HG03045 (cell line): ENCODE measurements around the gene TLE1.

ENCODE experiments used
- ATAC-seq: cut with Tn5 transposase; IDR thresholded peaks from one replicate; pipeline ENCODE4 v1.9.1; 2021; ENCODE audit warnings: mild to moderate bottlenecking, moderate library complexity; ENCODE audit not compliant: unreplicated experiment

Gene TLE1

DNA sequence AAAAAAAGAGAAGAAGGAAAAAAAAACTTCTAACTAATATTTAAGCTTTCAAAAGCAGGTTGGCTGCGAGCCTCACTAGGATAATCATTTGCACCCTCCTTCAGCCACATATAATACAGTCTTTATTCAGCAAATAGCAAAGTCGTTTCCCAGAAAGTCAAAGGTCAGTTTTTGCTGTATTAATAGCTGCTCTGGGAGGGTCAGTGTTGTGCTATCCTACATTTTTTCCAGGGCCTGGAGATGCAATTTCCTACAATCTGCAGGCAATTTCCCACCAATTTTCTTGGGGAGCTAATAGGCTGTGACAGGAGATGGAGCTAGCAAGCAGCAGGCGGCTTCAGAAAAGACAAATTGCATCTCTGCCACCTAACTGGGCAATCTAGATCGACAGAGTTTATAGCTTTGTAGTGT lies 136.8 kb downstream of the TLE1 start:
- ATAC-seq: no peak

GRCh38 chr9:81550207-81550583 lies 139.2 kb downstream of the TLE1 start:
- no peak for ATAC-seq

- no peak for ATAC-seq
Measured at GRCh38 chr9:81549500-81550206, 139.7 kb downstream of the TLE1 start.

GRCh38 chr9:81548911-81549310 lies 140.4 kb downstream of the TLE1 start:
- no peak for ATAC-seq

DNA sequence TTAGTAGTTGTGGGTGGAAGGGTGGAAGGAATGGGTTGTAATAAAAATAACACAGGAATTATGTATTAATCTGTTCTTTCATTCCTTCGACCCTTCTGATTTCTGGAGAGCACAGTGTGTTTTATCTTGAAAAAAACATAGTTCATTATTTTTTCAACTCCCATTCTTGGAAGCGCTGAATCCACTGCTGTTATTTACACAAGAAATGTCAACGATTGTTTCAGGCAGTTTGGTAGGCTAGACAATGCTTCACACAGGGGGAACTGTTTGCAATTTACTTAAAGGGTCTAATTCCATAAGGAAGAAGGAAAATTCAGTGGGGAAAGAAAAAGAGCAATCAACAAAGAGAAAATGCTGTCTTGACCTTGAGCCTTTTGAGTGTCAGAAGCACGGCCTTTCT lies 142.9 kb downstream of the TLE1 start:
- no peak for ATAC-seq

DNA sequence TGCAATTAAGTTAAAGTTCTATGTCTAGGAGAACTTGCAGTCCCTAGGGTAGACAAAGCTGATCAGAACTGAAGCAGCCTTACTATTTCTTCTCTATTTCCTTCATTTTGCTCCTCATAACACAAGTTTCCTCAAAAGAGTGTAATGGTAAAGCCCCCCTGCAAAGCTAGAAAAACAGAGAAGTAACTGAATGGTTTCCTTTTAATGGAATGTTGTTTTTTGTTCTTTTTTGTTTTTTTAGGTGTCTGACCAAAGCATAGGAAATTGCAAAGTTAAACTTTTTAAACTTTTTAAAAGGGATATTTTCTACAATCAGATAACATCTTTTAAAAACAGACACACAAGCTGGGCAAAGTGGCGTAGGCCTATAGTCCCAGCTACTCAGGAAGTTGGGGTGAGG lies 145.7 kb downstream of the TLE1 start:
- ATAC-seq: no peak

DNA sequence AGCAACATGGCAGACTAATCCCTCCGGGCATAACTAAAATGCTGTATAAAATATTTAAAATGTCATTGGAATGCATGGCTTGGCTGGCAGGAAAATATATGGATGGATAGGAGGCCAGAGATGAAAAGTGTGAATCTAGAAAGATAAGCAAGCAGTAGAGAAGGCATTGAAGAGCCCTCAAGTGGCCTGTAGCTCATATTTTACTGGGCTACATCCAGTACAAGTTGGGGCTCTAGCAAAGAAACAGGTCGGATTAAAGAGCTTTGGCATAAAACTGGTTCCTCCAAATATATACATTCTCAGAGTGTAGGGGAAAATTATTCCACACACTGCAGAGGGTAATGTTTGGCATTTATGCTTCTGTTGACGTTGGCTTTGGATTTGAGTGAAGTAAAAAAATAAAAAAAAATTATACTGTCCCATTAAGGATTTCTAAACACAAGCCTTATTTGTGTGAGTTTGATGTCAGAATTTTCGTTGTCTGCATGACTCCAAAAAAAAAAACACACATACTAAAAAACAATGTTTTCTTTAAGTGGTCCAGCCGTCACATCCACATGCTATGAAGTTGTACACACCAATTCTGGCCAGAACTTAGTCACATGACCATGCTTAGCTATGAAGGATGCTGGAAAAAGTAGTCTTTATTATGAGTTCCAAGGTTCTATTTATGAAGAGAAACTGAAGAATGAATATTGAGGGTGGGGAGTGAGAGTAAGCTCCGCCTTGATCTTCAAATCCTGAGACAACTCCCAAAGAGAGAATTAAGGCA lies 147.0 kb downstream of the TLE1 start:
- no peak for ATAC-seq

DNA sequence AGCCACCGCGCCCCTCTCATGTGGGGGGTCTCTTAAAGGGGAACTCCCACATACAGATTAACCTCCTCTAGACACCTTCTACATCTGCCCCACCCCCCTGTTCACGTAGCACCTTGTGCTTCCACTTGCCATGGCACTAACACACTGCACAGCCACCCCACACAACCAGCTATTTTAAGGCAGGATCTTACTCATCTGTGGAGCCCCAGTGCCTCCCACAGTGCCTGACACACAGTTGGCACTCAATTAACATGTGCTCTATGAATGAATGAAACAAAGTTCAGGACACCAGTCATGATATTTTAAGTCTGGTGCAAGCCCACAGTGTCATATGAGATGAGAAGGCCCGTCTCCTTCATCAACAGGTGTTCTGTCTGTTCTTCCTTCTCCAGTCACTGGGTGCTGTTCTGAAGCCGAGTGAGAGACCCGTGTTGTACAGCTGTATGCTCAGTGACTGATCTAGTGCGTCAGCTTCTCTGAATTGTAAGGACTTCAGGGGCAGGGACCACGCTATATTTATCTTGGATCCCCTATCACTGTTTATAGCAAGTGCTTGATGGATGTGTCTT lies 149.1 kb downstream of the TLE1 start:
- ATAC-seq: no peak

DNA sequence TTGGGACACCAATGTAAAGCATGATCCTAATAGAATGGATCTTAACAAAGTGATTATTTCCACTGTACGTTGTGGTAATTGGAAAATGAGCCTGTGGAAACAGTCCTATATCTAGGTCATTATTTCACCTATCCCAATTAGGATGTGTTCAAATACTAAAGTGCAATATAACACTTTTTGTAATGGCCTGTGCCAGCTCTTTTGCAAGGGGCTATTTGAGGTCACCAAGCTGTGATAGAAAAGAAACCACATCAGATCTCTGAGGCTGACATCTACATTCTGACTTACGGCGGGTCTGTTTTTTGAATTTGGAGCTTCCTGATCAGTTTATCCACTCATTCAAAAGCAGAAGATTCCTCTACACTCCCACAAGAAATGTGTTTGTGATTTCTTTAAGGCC lies 150.0 kb downstream of the TLE1 start:
- no peak for ATAC-seq

DNA sequence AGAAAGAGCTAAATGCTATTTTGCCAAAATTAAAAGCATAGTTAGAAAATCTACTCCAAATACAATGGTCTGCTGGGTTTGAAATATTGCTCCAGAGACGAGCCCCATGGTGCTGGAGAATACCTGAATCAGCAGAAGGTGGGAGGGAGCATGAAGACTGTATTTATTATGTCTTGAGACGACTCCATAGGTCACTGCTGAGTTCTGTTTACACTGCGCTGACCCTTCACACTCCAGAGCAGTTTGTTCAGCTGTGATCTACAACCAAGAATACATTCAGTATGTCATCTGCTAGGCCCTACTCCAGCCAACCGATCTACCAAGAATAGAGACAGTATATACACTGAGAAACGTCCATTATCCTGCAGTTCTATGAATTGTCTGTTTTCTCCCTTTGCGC lies 150.5 kb downstream of the TLE1 start:
- ATAC-seq: no peak

DNA sequence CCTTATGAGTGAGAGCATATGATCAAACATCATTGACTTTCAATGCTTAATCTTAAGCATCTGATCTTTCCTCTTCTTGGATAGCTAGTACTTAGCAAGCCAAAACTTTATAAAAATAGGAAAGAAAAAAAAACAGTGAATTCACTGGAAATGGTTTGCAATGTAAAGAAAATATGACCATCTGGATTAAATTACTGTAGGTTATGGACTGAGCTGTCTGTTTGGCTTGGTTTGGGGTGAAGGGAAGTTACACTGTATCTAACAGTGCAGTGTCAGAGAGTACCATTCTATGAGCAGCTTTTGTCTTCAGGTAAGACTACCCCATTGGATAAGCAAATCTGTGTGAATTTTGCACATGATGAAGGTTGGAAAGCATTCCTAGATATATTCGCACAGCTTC lies 151.4 kb downstream of the TLE1 start:
- no peak for ATAC-seq

DNA sequence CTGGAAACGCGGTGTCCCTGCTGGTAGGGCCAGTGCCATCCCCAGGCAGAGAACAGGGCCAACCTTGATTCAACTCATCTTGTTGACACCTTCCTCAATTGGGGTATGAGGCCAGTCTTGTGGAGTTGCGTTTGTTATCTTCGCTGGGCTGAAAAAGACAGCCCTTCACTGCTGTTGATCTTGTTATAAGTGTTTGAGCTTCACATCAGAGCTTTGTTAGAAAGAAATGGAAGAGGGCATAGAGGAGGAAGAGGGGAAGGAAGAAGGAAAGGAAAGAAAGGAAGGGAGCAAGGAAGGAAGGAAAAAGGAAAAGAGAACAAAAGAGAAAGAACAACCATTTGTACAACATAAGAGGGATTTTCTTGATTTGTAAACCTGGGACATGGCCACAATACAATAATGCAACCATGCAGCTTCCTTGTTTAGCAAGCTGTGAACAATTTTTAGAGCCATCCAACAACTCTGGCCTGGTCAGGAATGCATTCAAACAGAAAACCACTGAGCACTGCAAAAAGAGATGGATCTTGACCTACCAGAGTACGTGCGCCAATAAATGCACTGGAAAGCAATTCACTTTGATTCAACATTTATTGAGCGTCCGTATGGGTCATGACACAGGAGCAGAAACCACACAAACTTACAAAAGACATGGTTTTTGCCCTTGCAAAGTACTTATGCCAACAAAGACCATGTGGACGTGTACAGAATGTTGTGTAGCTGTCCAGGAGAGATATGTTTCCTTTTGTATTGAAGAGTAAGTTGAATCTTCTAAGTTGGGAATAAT lies 152.9 kb downstream of the TLE1 start:
- ATAC-seq: no peak

DNA sequence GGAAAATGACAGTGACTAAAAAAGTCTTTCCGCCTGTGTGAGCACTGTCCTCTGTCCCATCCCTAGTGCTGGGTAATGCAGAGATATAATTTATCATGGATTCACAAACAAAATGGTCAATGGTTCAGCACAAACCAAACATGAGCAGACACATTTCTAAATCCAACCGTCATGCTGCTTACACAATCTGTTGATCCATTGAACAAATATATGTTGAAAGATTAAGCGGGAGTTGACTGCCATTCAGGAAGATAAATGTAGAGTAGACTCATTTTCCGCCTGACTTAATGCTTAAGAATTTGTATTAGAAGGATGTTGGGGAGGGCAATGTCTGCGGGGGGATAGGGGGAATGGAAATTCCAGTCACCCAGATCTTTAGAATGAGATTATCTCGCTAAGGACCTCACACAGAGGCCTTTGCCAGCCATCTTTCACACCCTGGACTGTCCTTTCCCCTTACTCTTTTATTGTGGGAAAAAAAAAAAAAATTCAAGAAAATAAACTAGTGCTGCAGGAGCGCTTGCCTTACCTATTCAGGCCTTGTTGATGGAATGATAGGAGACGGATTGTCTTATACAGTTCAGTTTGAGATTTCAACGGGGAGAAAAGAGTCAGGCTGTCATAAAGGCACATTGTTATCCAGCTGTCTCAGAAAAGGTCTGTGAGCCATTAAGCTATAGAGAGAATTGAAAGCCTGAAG lies 153.7 kb downstream of the TLE1 start:
- ATAC-seq: no peak

- ATAC-seq: no peak
Measured at GRCh38 chr9:81534138-81534875, 155.0 kb downstream of the TLE1 start.
